Measurements from ENCODE around the gene DENND1A.

GRCh38 chr9:123689701-123690428 lies 240.1 kb downstream of the DENND1A start:
- TF ChIP-seq CTCF (IDR thresholded peaks at IDR 0.05), result no peak
- TF ChIP-seq POLR2A (IDR thresholded peaks at IDR 0.05), result no peak

Data from right lobe of liver (tissue), 4 donors.